Measurements from ENCODE around the gene GCH1. TPM values are rescaled to one million over a fixed set of nuclear protein-coding genes. Genes with fewer than 3 reads are reported as not detected.

GCH1 gene
- total RNA-seq, 2 experiments from 2014 or later: 70.8 to 73.2 TPM

DNA sequence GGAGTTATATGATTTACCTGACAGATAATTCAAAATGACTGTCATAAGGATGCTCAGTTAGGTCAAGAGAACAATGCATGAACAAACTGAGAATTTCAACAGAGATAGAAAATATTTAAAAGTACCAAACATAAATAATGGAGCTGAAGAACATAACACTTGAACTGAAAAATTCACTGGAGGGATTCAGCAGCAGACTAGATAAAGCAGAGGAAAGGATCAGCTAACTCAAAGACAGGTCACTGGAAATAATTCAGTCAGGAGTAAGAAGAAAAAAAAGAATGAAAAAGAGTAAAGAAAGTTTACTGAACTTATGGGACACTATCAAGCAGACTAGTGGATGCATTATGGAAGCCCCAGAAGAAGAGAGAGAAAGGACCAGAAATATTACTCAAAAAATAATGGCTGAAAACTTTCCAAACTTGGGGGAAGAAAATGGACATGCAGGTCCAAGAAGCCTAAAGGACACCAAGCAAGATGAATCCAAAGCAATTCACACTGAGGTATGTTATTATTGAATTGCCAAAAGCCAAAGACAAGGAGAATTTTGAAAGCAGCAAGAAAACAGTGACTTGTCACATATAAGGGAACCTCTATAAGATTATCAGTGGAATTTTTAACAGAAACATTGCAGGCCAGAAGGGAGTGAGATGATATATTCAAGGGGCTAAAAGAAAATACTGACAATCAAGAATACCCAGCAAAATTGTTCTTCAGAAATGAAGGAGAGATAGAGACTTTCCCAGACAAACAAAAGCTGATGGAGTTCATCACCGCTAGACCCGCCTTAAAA lies 78.7 kb downstream of the GCH1 start:
- Mint-ChIP-seq H3K36me3 (no peaks in the 10 kb centered on the region), H3K9me3 (ENCODE audit: low read depth) (peaks cover 7% of the 10 kb centered on the region), H3K27ac (no peak overlapping the region), H3K27me3 (peaks cover 7% of the 10 kb centered on the region), H3K4me3 (no peak overlapping the region), H3K4me1 (no peaks in the 10 kb centered on the region)
- DNase-seq (no peak), ATAC-seq (no peak)
- CTCF ChIA-PET: no interaction called here

DNA sequence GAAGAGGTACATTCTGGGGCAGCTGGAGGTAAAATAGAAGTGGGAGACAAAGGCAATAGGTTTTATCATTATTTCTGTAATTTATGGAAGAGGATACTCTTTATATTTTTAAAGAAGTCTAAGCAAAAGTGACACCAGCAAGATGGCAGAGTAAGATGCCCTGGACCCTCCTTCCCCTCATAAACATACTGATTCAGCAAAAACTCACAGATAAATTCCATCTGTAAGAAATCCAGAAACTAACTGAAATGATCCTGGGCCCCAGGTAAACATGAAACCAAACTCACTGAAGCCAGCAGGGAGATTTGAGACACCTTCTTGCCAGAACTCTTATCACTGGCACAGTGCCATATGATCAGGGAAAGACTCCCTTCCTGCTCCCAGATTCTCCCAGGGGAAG lies 79.9 kb downstream of the GCH1 start:
- no peak for DNase-seq
- Mint-ChIP-seq H3K27ac (no peak overlapping the region), H3K9me3 (ENCODE audit: low read depth) (peaks cover 7% of the 10 kb centered on the region), H3K4me1 (no peaks in the 10 kb centered on the region), H3K27me3 (peaks cover 7% of the 10 kb centered on the region), H3K36me3 (no peaks in the 10 kb centered on the region), H3K4me3 (no peak overlapping the region)
- no peak for ATAC-seq
- CTCF ChIA-PET: no interaction called here

- Mint-ChIP-seq H3K27me3 (peaks cover 5% of the 10 kb centered on the region), H3K4me3 (no peak overlapping the region), H3K4me1 (no peaks in the 10 kb centered on the region), H3K36me3 (no peaks in the 10 kb centered on the region), H3K9me3 (ENCODE audit: low read depth) (no peaks in the 10 kb centered on the region), H3K27ac (no peak overlapping the region)
- ATAC-seq: no peak
- no peak for DNase-seq
- CTCF ChIA-PET: interaction anchor here (4.8 kb wide), 1 partner anchor 13 kb away, joined by 13 read pairs; no protein-coding TSS in a partner anchor
Measured at GRCh38 chr14:54818201-54819133, 84.2 kb downstream of the GCH1 start.

DNA sequence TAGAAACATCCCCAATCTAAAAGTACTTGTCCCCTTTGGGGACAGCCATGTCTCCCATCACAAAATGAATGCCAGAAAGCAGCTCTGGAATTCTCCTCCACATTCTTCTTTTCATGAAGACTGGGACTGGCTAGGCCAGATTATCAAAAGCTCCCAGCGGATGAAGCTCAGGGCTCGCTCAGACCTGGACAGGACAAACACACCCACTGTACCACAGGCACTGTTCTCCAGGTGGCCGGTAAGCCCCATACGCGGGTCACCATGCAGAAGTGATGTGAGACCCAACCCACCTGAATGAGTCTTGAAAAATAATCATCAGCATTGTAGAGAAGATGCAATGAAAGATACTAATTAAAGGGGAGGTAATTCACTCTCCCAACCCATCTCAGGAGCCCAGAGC lies 85.1 kb downstream of the GCH1 start:
- no peak for DNase-seq
- CTCF ChIA-PET: interaction anchor here (0.6 to 4.8 kb wide), 2 partner anchors 12 to 154 kb away, joined by 3 to 13 read pairs; no protein-coding TSS in a partner anchor
- Mint-ChIP-seq H3K36me3 (no peaks in the 10 kb centered on the region), H3K9me3 (ENCODE audit: low read depth) (no peaks in the 10 kb centered on the region), H3K27me3 (peaks cover 9% of the 10 kb centered on the region), H3K27ac (no peak overlapping the region), H3K4me3 (no peak overlapping the region), H3K4me1 (no peaks in the 10 kb centered on the region)
- ATAC-seq: no peak

GRCh38 chr14:54816450-54816849 lies 86.2 kb downstream of the GCH1 start:
- Mint-ChIP-seq H3K27ac (no peak overlapping the region), H3K4me3 (no peak overlapping the region), H3K27me3 (peaks cover 12% of the 10 kb centered on the region), H3K4me1 (no peaks in the 10 kb centered on the region), H3K36me3 (no peaks in the 10 kb centered on the region), H3K9me3 (ENCODE audit: low read depth) (no peaks in the 10 kb centered on the region)
- ATAC-seq (no peak), DNase-seq (no peak)
- CTCF ChIA-PET: interaction anchor here (4.8 kb wide), 1 partner anchor 11 kb away, joined by 13 read pairs; no protein-coding TSS in a partner anchor

DNA sequence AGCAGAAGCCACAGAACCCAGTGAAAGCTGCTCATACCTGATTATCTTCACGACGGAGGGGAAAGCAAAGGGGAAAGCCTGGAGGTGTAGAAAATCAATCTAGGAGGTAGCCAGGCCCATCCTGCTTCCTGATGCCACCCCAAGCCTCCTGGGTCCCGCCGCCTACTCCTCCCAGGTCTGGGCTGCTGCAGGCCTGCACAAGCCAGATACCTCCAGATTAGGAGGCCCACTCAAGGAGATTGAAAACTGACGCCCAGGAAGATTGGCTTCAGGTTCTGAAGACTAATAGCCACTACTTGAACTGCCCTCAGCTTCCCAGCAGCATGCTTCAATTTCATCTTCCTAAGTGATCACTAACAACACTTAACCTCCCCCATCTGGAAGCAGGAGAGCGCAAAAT lies 87.1 kb downstream of the GCH1 start:
- CTCF ChIA-PET: interaction anchor here (1.1 to 4.8 kb wide), 2 partner anchors 10 to 87 kb away, joined by 3 to 13 read pairs; partner anchors contain the start of gene GCH1
- no peak for DNase-seq
- H3K36me3 Mint-ChIP-seq: no peaks in the 10 kb centered on the region

DNA sequence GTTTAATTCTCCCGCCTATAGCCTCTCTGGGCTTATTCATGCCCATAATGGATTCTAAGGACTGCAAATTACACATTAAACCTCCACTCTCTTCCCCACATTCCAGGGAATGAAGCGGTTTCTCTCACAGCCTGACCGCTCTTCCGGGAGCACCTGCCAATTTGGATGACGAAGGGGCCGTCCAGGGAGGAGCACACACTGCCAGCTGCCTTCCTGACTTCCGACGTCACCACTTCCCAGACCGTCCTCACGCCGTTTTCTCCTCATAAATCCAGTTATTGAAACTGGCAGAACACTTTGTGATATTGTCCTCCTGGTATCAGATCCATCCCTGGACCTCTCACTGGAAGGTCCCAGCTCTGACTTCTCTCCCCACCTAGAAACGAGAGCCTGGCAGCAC lies 87.6 kb downstream of the GCH1 start:
- CTCF ChIA-PET: interaction anchor here (1.1 kb wide), 1 partner anchor 88 kb away, joined by 3 read pairs; the partner anchor contains the start of gene GCH1
- DNase-seq: no peak
- Mint-ChIP-seq H3K4me3 (no peak overlapping the region), H3K27ac (no peak overlapping the region), H3K27me3 (peaks cover 9% of the 10 kb centered on the region), H3K4me1 (no peaks in the 10 kb centered on the region), H3K36me3 (no peaks in the 10 kb centered on the region), H3K9me3 (ENCODE audit: low read depth) (no peaks in the 10 kb centered on the region)
- no peak for ATAC-seq

More for the DNA sequence above, 87.1 kb downstream of the GCH1 start:
- H3K4me3 Mint-ChIP-seq: no peak overlapping the region
- peaks cover 11% of the 10 kb centered on the region for H3K27me3 Mint-ChIP-seq
- H3K27ac Mint-ChIP-seq: no peak overlapping the region
- no peak for ATAC-seq
- H3K4me1 Mint-ChIP-seq: no peaks in the 10 kb centered on the region
- no peaks in the 10 kb centered on the region for H3K9me3 Mint-ChIP-seq (ENCODE audit: low read depth)

DNA sequence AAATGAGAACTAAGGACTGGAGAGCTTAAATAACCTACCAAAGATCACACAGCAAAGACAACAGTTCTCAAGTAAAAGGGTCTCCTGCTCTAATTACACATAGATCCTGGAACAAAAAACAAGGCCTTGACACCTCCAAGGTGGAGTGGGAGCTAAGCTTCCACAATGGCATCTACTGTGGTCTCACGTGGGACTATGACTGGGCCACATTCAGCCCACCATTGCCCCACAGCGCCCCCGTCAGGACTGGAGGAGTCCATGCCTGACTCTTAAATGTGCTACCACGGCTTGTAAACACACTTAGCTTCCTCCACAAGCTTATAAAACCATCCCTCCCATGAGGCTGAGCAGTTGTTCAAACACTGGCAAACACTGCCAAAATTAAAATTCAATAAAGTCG lies 88.5 kb downstream of the GCH1 start:
- Mint-ChIP-seq H3K4me3 (no peak overlapping the region), H3K27ac (no peak overlapping the region), H3K4me1 (no peaks in the 10 kb centered on the region), H3K9me3 (ENCODE audit: low read depth) (no peaks in the 10 kb centered on the region), H3K36me3 (no peaks in the 10 kb centered on the region), H3K27me3 (peaks cover 9% of the 10 kb centered on the region)
- ATAC-seq (no peak), DNase-seq (no peak)
- CTCF ChIA-PET: interaction anchor here (0.6 kb wide), 1 partner anchor 248 kb away, joined by 3 read pairs; no protein-coding TSS in a partner anchor

- CTCF ChIA-PET: interaction anchor here (0.8 to 1.0 kb wide), 2 partner anchors 30 to 274 kb away, joined by 3 read pairs; no protein-coding TSS in a partner anchor
- ATAC-seq: no peak
- Mint-ChIP-seq H3K4me3 (no peak overlapping the region), H3K4me1 (no peaks in the 10 kb centered on the region), H3K36me3 (no peaks in the 10 kb centered on the region), H3K27me3 (peaks cover 9% of the 10 kb centered on the region), H3K27ac (no peak overlapping the region), H3K9me3 (ENCODE audit: low read depth) (no peaks in the 10 kb centered on the region)
- no peak for DNase-seq
Measured at GRCh38 chr14:54813081-54813480, 89.5 kb downstream of the GCH1 start.

- H3K4me3 Mint-ChIP-seq: no peak overlapping the region
- peaks cover 11% of the 10 kb centered on the region for H3K27me3 Mint-ChIP-seq
- CTCF ChIA-PET: interaction anchor here (1.0 kb wide), 1 partner anchor 274 kb away, joined by 3 read pairs; no protein-coding TSS in a partner anchor
- no peaks in the 10 kb centered on the region for H3K9me3 Mint-ChIP-seq (ENCODE audit: low read depth)
- ATAC-seq (no peak), DNase-seq (no peak)
- H3K4me1 Mint-ChIP-seq: no peaks in the 10 kb centered on the region
- no peak overlapping the region for H3K27ac Mint-ChIP-seq
- no peaks in the 10 kb centered on the region for H3K36me3 Mint-ChIP-seq
Measured at GRCh38 chr14:54812617-54813016, 90.0 kb downstream of the GCH1 start.

- Mint-ChIP-seq H3K36me3 (no peaks in the 10 kb centered on the region), H3K4me3 (no peak overlapping the region), H3K27ac (no peak overlapping the region), H3K27me3 (peaks cover 21% of the 10 kb centered on the region), H3K4me1 (no peaks in the 10 kb centered on the region), H3K9me3 (ENCODE audit: low read depth) (no peaks in the 10 kb centered on the region)
- CTCF ChIA-PET: no interaction called here
- ATAC-seq (no peak), DNase-seq (no peak)
Measured at GRCh38 chr14:54809767-54810166, 92.9 kb downstream of the GCH1 start.

DNA sequence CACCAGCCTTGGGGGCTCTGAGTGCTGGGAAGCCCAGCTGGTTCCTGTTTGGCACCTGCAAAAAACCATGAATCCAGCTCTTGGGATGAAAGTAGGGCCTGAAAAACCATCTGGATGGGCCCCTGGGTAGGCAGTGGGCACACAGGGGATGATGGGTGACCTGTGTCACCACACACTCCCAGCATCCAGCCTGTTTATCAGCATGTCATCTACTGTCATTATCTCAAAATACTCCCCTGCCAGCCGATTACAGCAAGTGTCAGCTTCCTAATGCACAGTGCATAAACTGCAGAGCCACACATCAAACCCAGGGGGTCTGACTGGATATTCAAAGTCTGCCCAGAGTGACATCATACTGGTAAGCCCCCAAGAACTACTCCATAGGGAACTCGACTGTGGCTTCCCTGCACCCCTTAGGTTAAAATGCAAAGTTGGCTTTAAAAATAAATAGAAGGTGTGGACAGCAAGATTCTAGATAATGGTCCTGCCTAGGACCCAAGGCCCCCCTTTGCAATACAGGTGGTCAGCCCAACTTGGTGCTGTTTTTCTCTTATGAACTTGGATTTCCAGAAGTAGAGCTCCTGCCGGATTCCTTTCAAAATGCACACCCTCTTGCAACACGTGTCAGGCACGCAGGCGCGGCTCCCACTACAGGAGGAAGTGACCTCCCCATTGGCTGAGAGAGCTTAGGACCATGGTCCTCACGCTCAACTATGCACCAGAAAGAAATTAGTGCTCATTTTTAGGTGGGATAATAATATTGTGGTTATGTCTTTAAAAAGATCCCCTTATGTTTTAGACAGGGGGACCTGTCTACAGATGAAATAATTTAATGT lies 94.1 kb downstream of the GCH1 start:
- H3K27me3 Mint-ChIP-seq: peaks cover 31% of the 10 kb centered on the region
- H3K36me3 Mint-ChIP-seq: no peaks in the 10 kb centered on the region
- no peak overlapping the region for H3K27ac Mint-ChIP-seq
- H3K9me3 Mint-ChIP-seq (ENCODE audit: low read depth): no peaks in the 10 kb centered on the region
- ATAC-seq (no peak), DNase-seq (no peak)
- CTCF ChIA-PET: interaction anchor here (0.9 to 1.7 kb wide), 2 partner anchors 34 to 243 kb away, joined by 3 to 5 read pairs; no protein-coding TSS in a partner anchor
- no peaks in the 10 kb centered on the region for H3K4me1 Mint-ChIP-seq
- no peak overlapping the region for H3K4me3 Mint-ChIP-seq

Measured in activated CD8-positive, alpha-beta memory T cell treated with anti-CD3 and anti-CD28 coated beads, Interleukin-2, amount 10 ng/mL, durations not matched to agents 7 days and 5 days (primary cell).